Activated CD8-positive, alpha-beta T cell treated with anti-CD3 and anti-CD28 coated beads for 36 hours (primary cell): Measurements from ENCODE around the gene NOMO2. TPM values are rescaled to one million over a fixed set of nuclear protein-coding genes. Genes with fewer than 3 reads are reported as not detected.
"Not testable (repeated sequence)": the region's sequence is repeated elsewhere in the genome, so short reads cannot be mapped to it uniquely, and the experiment has no call there.

Experiments used
- ATAC-seq: fragments of 200-7000 bp; cut with Tn5 transposase; one replicate; pipeline ENCODE4 v1.10.0; 2021; ENCODE audit warnings: mild to moderate bottlenecking, moderate library complexity
- CTCF ChIA-PET: fragments of 350-600 bp; sonication (Branson Sonifier 250); formaldehyde crosslinking; loops from one replicate; lab custom pipeline; 2021; ENCODE audit warnings: antibody characterized with exemption; lab: Charles Lee
- POLR2A ChIA-PET: fragments of 350-600 bp; sonication (Branson Sonifier 250); formaldehyde crosslinking; loops from one replicate; lab custom pipeline; 2021; ENCODE audit warnings: antibody characterized with exemption; lab: Charles Lee
- DNase-seq: peaks from one replicate; pipeline ENCODE4 v3.0.0-alpha.2; 2020
- H3K27ac Mint-ChIP-seq: one replicate; pipeline ENCODE4 v1.8.0; 2021; ENCODE audit warnings: mild to moderate bottlenecking, mixed read lengths
- H3K27me3 Mint-ChIP-seq: one replicate; pipeline ENCODE4 v1.8.0; 2021; ENCODE audit warnings: mixed read lengths
- H3K36me3 Mint-ChIP-seq: one replicate; pipeline ENCODE4 v1.8.0; 2021; ENCODE audit warnings: low read depth, mixed read lengths
- H3K4me1 Mint-ChIP-seq: one replicate; pipeline ENCODE4 v1.8.0; 2021; ENCODE audit warnings: low read depth, mixed read lengths
- H3K4me3 Mint-ChIP-seq: one replicate; pipeline ENCODE4 v1.8.0; 2021; ENCODE audit warnings: mild to moderate bottlenecking, moderate library complexity, mixed read lengths
- H3K9me3 Mint-ChIP-seq: one replicate; pipeline ENCODE4 v1.8.0; 2021; ENCODE audit warnings: mixed read lengths
- intact Hi-C: fragments of 100-400 bp; cut with micrococcal nuclease; formaldehyde crosslinking; loops from one replicate; pipeline ENCODE4 v1.10.0; 2022
- total RNA-seq, 2 experiments: library from RNA; stranded (reverse); gene quantifications; one replicate each; pipeline ENCODE4 v1.2.3, GENCODE V29; 2021
- TF ChIP-seq, protein P1 (sequence below): fragments of 200-600 bp; IDR thresholded peaks from one replicate; pipeline ENCODE4 v1.8.0; 2022; ENCODE audit warnings: antibody characterized with exemption, mild to moderate bottlenecking

The NOMO2 gene
- total RNA-seq, 2 experiments from 2014 or later, result 72.0 to 73.7 TPM

- DNase-seq, ATAC-seq, H3K36me3 Mint-ChIP-seq, intact Hi-C loops, H3K27ac Mint-ChIP-seq, H3K4me3 Mint-ChIP-seq, CTCF ChIA-PET, H3K9me3 Mint-ChIP-seq, H3K4me1 Mint-ChIP-seq, POLR2A ChIA-PET, H3K27me3 Mint-ChIP-seq: not testable (repeated sequence)
Observed at GRCh38 chr16:18591441-18591840, 29.5 kb upstream of the NOMO2 start.

DNA sequence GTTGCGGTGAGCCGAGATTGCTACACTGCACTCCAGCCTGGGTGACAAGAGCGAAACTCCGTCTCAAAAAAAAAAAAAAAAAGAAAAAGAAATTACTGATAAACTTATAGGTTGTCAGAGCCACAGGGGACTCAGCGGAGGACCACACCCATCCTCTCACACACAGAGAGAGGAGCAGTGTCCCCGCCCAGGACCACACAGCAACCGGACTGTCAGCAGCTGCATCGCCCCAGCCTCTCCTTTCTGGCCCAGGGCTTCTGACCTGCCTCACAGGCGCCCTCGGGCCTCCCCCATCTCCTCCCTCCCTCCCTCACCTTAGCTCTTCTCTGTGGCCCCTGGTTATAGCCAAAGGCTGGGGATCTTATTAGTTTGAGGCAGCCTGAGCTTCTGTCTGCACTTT is 27.9 kb upstream of the NOMO2 start:
- H3K27me3 Mint-ChIP-seq, H3K4me1 Mint-ChIP-seq, intact Hi-C loops, POLR2A ChIA-PET, DNase-seq, H3K27ac Mint-ChIP-seq, H3K36me3 Mint-ChIP-seq, ATAC-seq, H3K9me3 Mint-ChIP-seq, H3K4me3 Mint-ChIP-seq, CTCF ChIA-PET: not testable (repeated sequence)

DNA sequence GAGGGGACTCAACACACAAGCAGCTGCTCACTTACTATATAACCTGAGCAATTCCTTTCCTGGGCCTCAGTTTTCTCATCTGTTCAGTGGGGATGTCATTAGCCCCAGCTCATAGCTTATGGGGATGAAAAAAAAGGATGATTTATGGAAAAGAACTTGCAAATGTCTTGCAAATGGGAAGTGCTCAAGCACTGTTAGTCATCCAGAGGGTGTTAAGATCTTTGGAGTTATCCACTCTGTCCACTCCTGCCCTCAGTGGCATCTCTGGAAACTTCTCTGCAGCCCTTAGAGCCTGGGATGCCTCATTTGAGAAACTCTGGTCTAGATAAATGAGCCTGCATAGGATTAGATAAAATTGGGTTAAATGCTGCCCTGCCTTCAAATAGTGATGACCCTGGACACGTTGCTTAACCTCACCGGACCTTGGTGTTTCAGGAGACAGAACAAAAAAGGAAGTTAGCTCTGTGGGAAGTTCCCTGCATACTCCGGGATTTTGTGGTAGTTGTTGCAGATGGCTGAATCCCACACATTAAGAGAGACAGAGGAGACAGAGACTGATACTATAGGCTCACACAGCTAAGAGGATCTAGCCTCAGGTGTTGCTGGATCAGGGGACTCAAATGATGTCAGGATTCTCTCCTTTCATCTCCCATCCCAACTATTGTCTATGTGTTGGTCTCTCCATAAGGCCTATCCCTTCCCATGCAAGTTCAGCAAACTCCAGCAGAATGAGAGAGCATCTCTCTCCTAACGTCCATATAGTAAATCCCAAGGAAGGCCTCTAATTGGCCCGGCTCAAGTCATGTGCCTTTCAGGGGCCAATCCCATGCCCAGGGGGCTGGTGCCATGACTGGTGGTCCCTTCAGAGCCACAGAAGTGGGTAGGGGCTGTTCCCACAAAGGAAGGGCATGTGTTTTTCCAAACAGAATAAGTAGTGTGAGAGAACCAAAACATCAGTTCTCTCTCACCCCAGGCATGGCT is 25.0 kb upstream of the NOMO2 start:
- intact Hi-C loops, CTCF ChIA-PET, ATAC-seq: not testable (repeated sequence)

GRCh38 chr16:18585789-18586188 is 23.9 kb upstream of the NOMO2 start:
- H3K9me3 Mint-ChIP-seq, CTCF ChIA-PET, POLR2A ChIA-PET, H3K4me1 Mint-ChIP-seq, ATAC-seq, H3K27me3 Mint-ChIP-seq, H3K27ac Mint-ChIP-seq, intact Hi-C loops, H3K36me3 Mint-ChIP-seq, DNase-seq, H3K4me3 Mint-ChIP-seq: not testable (repeated sequence)

More for the DNA sequence above, 25.0 kb upstream of the NOMO2 start:
- H3K27ac Mint-ChIP-seq, POLR2A ChIA-PET, H3K4me1 Mint-ChIP-seq, H3K27me3 Mint-ChIP-seq, H3K9me3 Mint-ChIP-seq, DNase-seq, H3K36me3 Mint-ChIP-seq, H3K4me3 Mint-ChIP-seq: not testable (repeated sequence)

DNA sequence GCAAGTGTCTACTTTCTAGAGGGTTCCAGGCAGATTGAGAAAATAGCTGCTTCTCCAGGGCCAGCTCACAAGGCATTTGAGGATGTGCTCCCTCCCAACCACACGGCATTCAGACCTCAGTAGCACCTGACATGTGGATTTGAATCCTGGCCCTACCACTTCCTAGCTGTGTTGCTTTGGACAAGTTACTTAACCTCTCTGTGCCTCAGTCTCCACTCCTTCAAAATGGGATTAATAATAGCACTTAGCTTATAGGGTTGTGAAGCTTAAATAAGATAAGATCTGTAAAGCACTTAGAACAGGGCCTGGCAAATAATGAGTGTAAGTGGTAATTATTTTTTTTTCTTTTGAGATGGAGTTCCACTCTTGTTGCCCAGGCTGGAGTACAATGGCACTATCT is 21.0 kb upstream of the NOMO2 start:
- DNase-seq (no peak), ATAC-seq (no peak)
- POLR2A ChIA-PET, result no interaction called here
- Mint-ChIP-seq H3K36me3 (no peaks in the 10 kb centered on the region), H3K4me3 (no peak overlapping the region), H3K4me1 (no peaks in the 10 kb centered on the region), H3K9me3 (no peaks in the 10 kb centered on the region), H3K27ac (no peak overlapping the region), H3K27me3 (no peaks in the 10 kb centered on the region)
- CTCF ChIA-PET, result no interaction called here
- intact Hi-C loops, result no loop called here
- TF ChIP-seq, protein P1, sequence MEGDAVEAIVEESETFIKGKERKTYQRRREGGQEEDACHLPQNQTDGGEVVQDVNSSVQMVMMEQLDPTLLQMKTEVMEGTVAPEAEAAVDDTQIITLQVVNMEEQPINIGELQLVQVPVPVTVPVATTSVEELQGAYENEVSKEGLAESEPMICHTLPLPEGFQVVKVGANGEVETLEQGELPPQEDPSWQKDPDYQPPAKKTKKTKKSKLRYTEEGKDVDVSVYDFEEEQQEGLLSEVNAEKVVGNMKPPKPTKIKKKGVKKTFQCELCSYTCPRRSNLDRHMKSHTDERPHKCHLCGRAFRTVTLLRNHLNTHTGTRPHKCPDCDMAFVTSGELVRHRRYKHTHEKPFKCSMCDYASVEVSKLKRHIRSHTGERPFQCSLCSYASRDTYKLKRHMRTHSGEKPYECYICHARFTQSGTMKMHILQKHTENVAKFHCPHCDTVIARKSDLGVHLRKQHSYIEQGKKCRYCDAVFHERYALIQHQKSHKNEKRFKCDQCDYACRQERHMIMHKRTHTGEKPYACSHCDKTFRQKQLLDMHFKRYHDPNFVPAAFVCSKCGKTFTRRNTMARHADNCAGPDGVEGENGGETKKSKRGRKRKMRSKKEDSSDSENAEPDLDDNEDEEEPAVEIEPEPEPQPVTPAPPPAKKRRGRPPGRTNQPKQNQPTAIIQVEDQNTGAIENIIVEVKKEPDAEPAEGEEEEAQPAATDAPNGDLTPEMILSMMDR, result no peak

GRCh38 chr16:18580396-18580795 is 18.5 kb upstream of the NOMO2 start:
- POLR2A ChIA-PET, H3K9me3 Mint-ChIP-seq, H3K36me3 Mint-ChIP-seq, intact Hi-C loops, H3K27me3 Mint-ChIP-seq, DNase-seq, ATAC-seq, H3K4me3 Mint-ChIP-seq, H3K4me1 Mint-ChIP-seq, H3K27ac Mint-ChIP-seq, CTCF ChIA-PET: not testable (repeated sequence)

- CTCF ChIA-PET, POLR2A ChIA-PET, H3K36me3 Mint-ChIP-seq, DNase-seq, H3K4me1 Mint-ChIP-seq, H3K27ac Mint-ChIP-seq, H3K9me3 Mint-ChIP-seq, ATAC-seq, H3K4me3 Mint-ChIP-seq, intact Hi-C loops, H3K27me3 Mint-ChIP-seq: not testable (repeated sequence)
Observed at GRCh38 chr16:18579261-18579660, 17.4 kb upstream of the NOMO2 start.

- H3K4me3 Mint-ChIP-seq, H3K27ac Mint-ChIP-seq, ATAC-seq, POLR2A ChIA-PET, DNase-seq, H3K27me3 Mint-ChIP-seq, CTCF ChIA-PET, H3K4me1 Mint-ChIP-seq, H3K36me3 Mint-ChIP-seq, intact Hi-C loops, H3K9me3 Mint-ChIP-seq: not testable (repeated sequence)
Observed at GRCh38 chr16:18577942-18578341, 16.0 kb upstream of the NOMO2 start.

- H3K27me3 Mint-ChIP-seq, H3K4me1 Mint-ChIP-seq, H3K9me3 Mint-ChIP-seq, H3K36me3 Mint-ChIP-seq, CTCF ChIA-PET, intact Hi-C loops, DNase-seq, POLR2A ChIA-PET, H3K4me3 Mint-ChIP-seq, H3K27ac Mint-ChIP-seq, ATAC-seq: not testable (repeated sequence)
Observed at GRCh38 chr16:18575945-18576344, 14.0 kb upstream of the NOMO2 start.

DNA sequence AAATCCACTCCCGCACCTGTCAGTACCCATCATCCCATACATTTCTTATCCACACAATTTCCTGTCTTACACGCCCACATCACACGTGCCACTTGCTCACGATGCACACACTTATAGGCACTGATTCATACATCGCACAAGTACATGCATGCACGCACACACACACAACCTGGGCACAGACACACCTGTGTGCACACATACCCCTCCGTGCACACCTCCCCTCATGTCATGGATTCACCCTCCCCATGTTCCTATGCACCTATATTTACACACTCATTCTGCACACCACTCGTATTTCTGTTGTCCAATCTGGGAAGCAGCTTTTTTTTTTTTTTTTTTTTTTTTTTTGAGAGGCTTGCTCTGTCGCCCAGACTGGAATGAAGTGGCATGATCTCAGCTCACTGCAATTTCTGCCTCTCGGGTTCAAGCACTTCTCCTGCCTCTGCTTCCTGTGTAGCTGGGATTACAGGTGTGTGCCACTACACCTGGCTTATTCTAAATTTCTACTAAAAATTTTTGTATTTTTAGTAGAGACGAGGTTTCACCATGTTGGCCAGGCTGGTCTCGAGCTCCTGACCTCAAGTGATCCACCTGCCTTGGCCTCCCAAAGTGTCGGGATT is 13.5 kb upstream of the NOMO2 start:
- ATAC-seq, H3K27me3 Mint-ChIP-seq, H3K9me3 Mint-ChIP-seq, H3K36me3 Mint-ChIP-seq, DNase-seq, CTCF ChIA-PET, H3K4me1 Mint-ChIP-seq, POLR2A ChIA-PET, H3K4me3 Mint-ChIP-seq, intact Hi-C loops, H3K27ac Mint-ChIP-seq: not testable (repeated sequence)

DNA sequence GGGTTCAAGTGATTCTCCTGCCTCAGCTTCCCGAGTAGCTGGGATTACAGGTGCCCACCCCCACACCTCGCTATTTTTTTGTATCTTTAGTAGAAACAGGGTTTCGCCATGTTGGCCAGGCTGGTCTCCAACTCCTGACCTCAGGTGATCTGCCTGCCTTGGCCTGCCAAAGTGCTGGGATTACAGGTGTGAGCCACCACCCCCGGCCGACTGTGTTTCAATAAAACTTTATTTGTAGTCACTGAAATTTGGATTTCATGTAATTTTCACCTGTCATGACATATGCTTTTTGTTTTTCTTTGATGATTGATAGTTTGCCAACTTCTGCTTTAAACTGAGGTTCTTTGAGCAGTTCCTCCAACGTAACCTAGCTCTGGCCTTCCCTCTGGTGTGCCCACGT is 12.0 kb upstream of the NOMO2 start:
- H3K4me1 Mint-ChIP-seq, H3K4me3 Mint-ChIP-seq, POLR2A ChIA-PET, H3K36me3 Mint-ChIP-seq, H3K27ac Mint-ChIP-seq, ATAC-seq, H3K27me3 Mint-ChIP-seq, DNase-seq, CTCF ChIA-PET, intact Hi-C loops, H3K9me3 Mint-ChIP-seq: not testable (repeated sequence)
